ENCODE results near the gene PLXNA3.

Gene PLXNA3

GRCh38 chrX:154436374-154436982 is 21.6 kb upstream of the PLXNA3 start:
- no peak for DNase-seq

- DNase-seq: peak in 1 of 2 experiments; percentile 34
Measured at GRCh38 chrX:154436983-154437752, 20.9 kb upstream of the PLXNA3 start, which contains the start of gene GDI1. Gene GDI1 (plus strand): TSS chrX:154437154. CDS start chrX:154437255, 101 bp downstream.

- no peak for DNase-seq
Measured at GRCh38 chrX:154437971-154438893, 19.8 kb upstream of the PLXNA3 start.

- DNase-seq: no peak
Measured at GRCh38 chrX:154439841-154440240, 18.2 kb upstream of the PLXNA3 start.

- no peak for DNase-seq
Measured at GRCh38 chrX:154440623-154441357, 17.3 kb upstream of the PLXNA3 start.

GRCh38 chrX:154441564-154441963 is 16.5 kb upstream of the PLXNA3 start:
- no peak for DNase-seq

GRCh38 chrX:154441984-154442707 is 15.9 kb upstream of the PLXNA3 start:
- no peak for DNase-seq

GRCh38 chrX:154443479-154443910 is 14.6 kb upstream of the PLXNA3 start:
- DNase-seq: no peak

- peak in 1 of 2 experiments; percentile 50 for DNase-seq
Measured at GRCh38 chrX:154443992-154444754, 13.9 kb upstream of the PLXNA3 start, which contains the start of gene FAM50A. Gene FAM50A (plus strand): TSS chrX:154444141. CDS start chrX:154444236, 95 bp downstream.

GRCh38 chrX:154444755-154445246 is 13.3 kb upstream of the PLXNA3 start:
- DNase-seq: no peak

- DNase-seq: no peak
Measured at GRCh38 chrX:154445776-154446175, 12.3 kb upstream of the PLXNA3 start.

GRCh38 chrX:154446430-154446829 is 11.7 kb upstream of the PLXNA3 start:
- no peak for DNase-seq

- no peak for DNase-seq
Measured at GRCh38 chrX:154448484-154448883, 9.6 kb upstream of the PLXNA3 start.

- no peak for DNase-seq
Measured at GRCh38 chrX:154449618-154450017, 8.5 kb upstream of the PLXNA3 start.

GRCh38 chrX:154450312-154450711 is 7.8 kb upstream of the PLXNA3 start:
- no peak for DNase-seq

GRCh38 chrX:154452823-154453222 is 5.3 kb upstream of the PLXNA3 start:
- no peak for DNase-seq

- no peak for DNase-seq
Measured at GRCh38 chrX:154457491-154458115, 478 bp upstream of the PLXNA3 start.

GRCh38 chrX:154458954-154459778 is 1.1 kb downstream of the PLXNA3 start:
- no peak for DNase-seq

- no peak for DNase-seq
Measured at GRCh38 chrX:154459832-154460231, 1.8 kb downstream of the PLXNA3 start.

Data from SHP77 (cell line).